HCT116 (cell line): ENCODE data around the gene HYAL1.

Source experiments
- CTCF ChIP-seq, 3 experiments: fragments of 200-600 bp in 1 of 3; sonication (generic) in 1 of 3; IDR thresholded peaks in 2 of 3; conservative IDR thresholded peaks in 1 of 3; 2 replicates each; pipeline ENCODE4 v1.5.1; 2012 to 2017; ENCODE audit warnings: low read depth in 2 of 3, low read length in 2 of 3, antibody characterized with exemption in 1 of 3, borderline replicate concordance in 1 of 3, control low read depth in 1 of 3, mild to moderate bottlenecking in 1 of 3, mixed read lengths in 1 of 3, mixed run types in 1 of 3, moderate library complexity in 1 of 3; ENCODE audit not compliant: insufficient read depth in 1 of 3
- EGR1 ChIP-seq: IDR thresholded peaks from 2 replicates; pipeline ENCODE4 v1.6.1; 2012; ENCODE audit warnings: low read depth
- EZH2phosphoT487 ChIP-seq: fragments of 200-600 bp; IDR thresholded peaks from 2 replicates; pipeline ENCODE4 v1.6.1; 2018; ENCODE audit warnings: antibody characterized with exemption, borderline replicate concordance
- POLR2A ChIP-seq: IDR thresholded peaks from 2 replicates; pipeline ENCODE4 v1.7.0; 2011; ENCODE audit warnings: borderline replicate concordance; ENCODE audit not compliant: insufficient read depth, insufficient read length; ENCODE audit errors: extremely low read depth
- POLR2AphosphoS5 ChIP-seq: IDR thresholded peaks from 2 replicates; pipeline ENCODE4 v1.6.1; 2011; ENCODE audit warnings: mild to moderate bottlenecking, low read depth, low read length, moderate library complexity
- RAD21 ChIP-seq: IDR thresholded peaks from 2 replicates; pipeline ENCODE4 v1.6.1; 2012; ENCODE audit warnings: low read depth, mild to moderate bottlenecking
- SRF ChIP-seq: IDR thresholded peaks from 2 replicates; pipeline ENCODE4 v1.6.1; 2012; ENCODE audit warnings: low read depth

- TF ChIP-seq EZH2phosphoT487 (no peak), CTCF (IDR thresholded peaks at IDR 0.05 in 2 of 3, conservative IDR thresholded peaks at IDR 0.05 in 1 of 3; ENCODE audit: borderline replicate concordance in 1 of 3, insufficient read depth in 1 of 3, low read depth in 2 of 3, low read length in 2 of 3) (peak in 2 of 3 experiments; percentile 93 to 95; a peak in 4 of 6 replicates), SRF (no peak), EGR1 (no peak), RAD21 (no peak), POLR2A (no peak), POLR2AphosphoS5 (peak; percentile 50)
These were observed 21.2 kb upstream of the HYAL1 start for GRCh38 chr3:50324351-50325112.
